IMR-90 (cell line): ENCODE data around the gene TSEN54. TPM values are rescaled to one million over a fixed set of nuclear protein-coding genes. Genes with fewer than 3 reads are reported as not detected.

ENCODE experiments used
- ATAC-seq: fragments of 200-7000 bp; cut with Tn5 transposase; 2 replicates; pipeline ENCODE4 v1.9.1; 2020; ENCODE audit warnings: low read depth, mild to moderate bottlenecking, moderate library complexity
- BruUV-seq: library from RNA; stranded (reverse); fragments of 400-500 nt; replicated peaks from 2 replicates; lab custom pipeline; 2021; lab: Mats Ljungman, UMichigan
- CTCF ChIA-PET: fragments of 300-600 bp; formaldehyde crosslinking; extraction: SDS; loops from one replicate; lab custom pipeline; 2021; ENCODE audit warnings: antibody characterized with exemption; lab: Yijun Ruan, JAX
- POLR2A ChIA-PET: fragments of 300-600 bp; sonication (Branson Sonifier 250); formaldehyde crosslinking; loops from one replicate; lab custom pipeline; 2022; ENCODE audit warnings: antibody characterized with exemption; ENCODE audit not compliant: unreplicated experiment; lab: Charles Lee
- DNase-seq: peaks from one replicate; pipeline ENCODE4 v3.0.0; 2013
- H2AFZ ChIP-seq: replicated peaks from 2 replicates; pipeline ENCODE3; 2013; ENCODE audit warnings: low read length, mild to moderate bottlenecking; ENCODE audit not compliant: poor library complexity
- H2AK5ac ChIP-seq: 2 replicates; pipeline ENCODE4 v1.6.1; 2013; ENCODE audit warnings: low read depth, low read length, inconsistent platforms
- H2AK9ac ChIP-seq: replicated peaks from 2 replicates; pipeline ENCODE3; 2013; ENCODE audit warnings: mild to moderate bottlenecking, low read depth, low read length, moderate library complexity; ENCODE audit not compliant: poor library complexity
- H2BK120ac ChIP-seq: 2 replicates; pipeline ENCODE4 v1.6.1; 2013; ENCODE audit warnings: low read depth, low read length, inconsistent platforms
- H2BK15ac ChIP-seq: 3 replicates; pipeline ENCODE4 v1.6.1; 2013; ENCODE audit warnings: low read depth, low read length, inconsistent platforms
- H2BK20ac ChIP-seq: 2 replicates; pipeline ENCODE4 v1.6.1; 2013; ENCODE audit warnings: low read depth, mild to moderate bottlenecking, inconsistent platforms, low read length, moderate library complexity
- H2BK5ac ChIP-seq: 2 replicates; pipeline ENCODE4 v1.6.1; 2013; ENCODE audit warnings: mild to moderate bottlenecking, low read depth, low read length, inconsistent platforms; ENCODE audit not compliant: poor library complexity, severe bottlenecking
- H3K14ac ChIP-seq: replicated peaks from 2 replicates; pipeline ENCODE4 v1.6.1; 2013; ENCODE audit warnings: low read depth, low read length, inconsistent platforms
- H3K18ac ChIP-seq: 2 replicates; pipeline ENCODE4 v1.6.1; 2013; ENCODE audit warnings: low read depth, low read length, control low read depth
- H3K23ac ChIP-seq: 2 replicates; pipeline ENCODE4 v1.6.1; 2013; ENCODE audit warnings: low read depth, low read length, inconsistent platforms
- H3K27ac ChIP-seq: 2 replicates; pipeline ENCODE4 v1.5.1; 2013; ENCODE audit warnings: mild to moderate bottlenecking, control low read depth, low read length; ENCODE audit not compliant: insufficient read depth
- H3K27me3 ChIP-seq: 2 replicates; pipeline ENCODE4 v1.6.1; 2013; ENCODE audit warnings: low read length; ENCODE audit not compliant: control insufficient read depth, insufficient read depth
- H3K36me3 ChIP-seq: 2 replicates; pipeline ENCODE4 v1.6.1; 2013; ENCODE audit warnings: low read length, mixed read lengths; ENCODE audit not compliant: control insufficient read depth, insufficient read depth
- H3K4ac ChIP-seq: 2 replicates; pipeline ENCODE4 v1.6.1; 2013; ENCODE audit warnings: low read depth, low read length, inconsistent platforms
- H3K4me1 ChIP-seq: 2 replicates; pipeline ENCODE4 v1.6.1; 2013; ENCODE audit warnings: low read length, mixed read lengths; ENCODE audit not compliant: control insufficient read depth, insufficient read depth
- H3K4me2 ChIP-seq: 2 replicates; pipeline ENCODE4 v1.6.1; 2013; ENCODE audit warnings: low read depth, mild to moderate bottlenecking, control low read depth, low read length, moderate library complexity
- H3K4me3 ChIP-seq: 2 replicates; pipeline ENCODE4 v1.5.1; 2013; ENCODE audit warnings: low read depth, mild to moderate bottlenecking, control low read depth, low read length, moderate library complexity; ENCODE audit not compliant: insufficient read depth
- H3K56ac ChIP-seq: 2 replicates; pipeline ENCODE4 v1.6.1; 2013; ENCODE audit warnings: low read length, inconsistent platforms; ENCODE audit not compliant: insufficient read depth; ENCODE audit errors: extremely low read depth
- H3K79me1 ChIP-seq, 2 experiments: 2 replicates each; pipeline ENCODE4 v1.6.1; 2013; ENCODE audit warnings: low read length in 2 of 2, inconsistent platforms in 1 of 2, low read depth in 1 of 2
- H3K9ac ChIP-seq: 2 replicates; pipeline ENCODE4 v1.6.1; 2013; ENCODE audit warnings: low read depth, low read length, control low read depth
- H3K9me1 ChIP-seq: 2 replicates; pipeline ENCODE4 v1.6.1; 2013; ENCODE audit warnings: low read length, inconsistent platforms; ENCODE audit not compliant: insufficient read depth
- H3K9me3 ChIP-seq: 2 replicates; pipeline ENCODE4 v1.6.1; 2013; ENCODE audit warnings: low read length; ENCODE audit not compliant: control insufficient read depth, insufficient read depth
- H4K20me1 ChIP-seq: 2 replicates; pipeline ENCODE4 v1.6.1; 2013; ENCODE audit warnings: low read length, inconsistent platforms; ENCODE audit not compliant: insufficient read depth
- H4K5ac ChIP-seq: 2 replicates; pipeline ENCODE4 v1.6.1; 2013; ENCODE audit warnings: mild to moderate bottlenecking, low read depth, low read length, control low read depth
- H4K8ac ChIP-seq, 2 experiments: 2 replicates each; pipeline ENCODE4 v1.6.1; 2013; ENCODE audit warnings: low read depth in 2 of 2, low read length in 2 of 2, control low read depth in 1 of 2, inconsistent platforms in 1 of 2
- H4K91ac ChIP-seq: 2 replicates; pipeline ENCODE4 v1.6.1; 2013; ENCODE audit warnings: low read depth, low read length, inconsistent platforms; ENCODE audit not compliant: insufficient read depth
- MAFK ChIP-seq: IDR thresholded peaks from 2 replicates; pipeline ENCODE4 v1.6.1; 2012; ENCODE audit warnings: low read depth, low read length, improper control_type of control experiment
- NFE2L2 ChIP-seq: fragments of 150-350 bp; IDR thresholded peaks from 2 replicates; pipeline ENCODE4 v1.6.1; 2016; ENCODE audit warnings: low read depth, mild to moderate bottlenecking, low read length
- RAD21 ChIP-seq: IDR thresholded peaks from 2 replicates; pipeline ENCODE4 v1.6.1; 2012; ENCODE audit warnings: low read length, improper control_type of control experiment
- WGBS, 2 experiments: methylation state at CpG; one replicate each; pipeline versions ENCODE4 v1.1.5 to v1.1.7; 2013; ENCODE audit warnings: missing lambda C conversion rate in 2 of 2; ENCODE audit not compliant: insufficient read length in 1 of 2; ENCODE audit errors: extremely low coverage in 2 of 2; 5-methylcytosine and 5-hydroxymethylcytosine counted together
- dilution Hi-C: fragments of 300-500 bp; cut with HindIII; formaldehyde crosslinking; loops from one replicate; pipeline ENCODE4 v1.14.3; 2018; ENCODE audit warnings: low sequenced_read_pairs; ENCODE audit not compliant: unreplicated experiment
- in situ Hi-C: fragments of 300-500 bp; cut with MboI; formaldehyde crosslinking; loops from 3 replicates; pipeline ENCODE4 v1.14.3; 2019; ENCODE audit warnings: low sequenced_read_pairs, inconsistent platforms, mixed read lengths
- intact Hi-C: fragments of 100-400 bp; cut with micrococcal nuclease; formaldehyde crosslinking; loops from 2 replicates; pipeline ENCODE4 v1.10.0; 2022
- polyA plus RNA-seq, 3 experiments: library from polyadenylated mRNA; depleted of rRNA; stranded (reverse); fragments of >200 nt; gene quantifications; 2 replicates each; pipeline ENCODE4 v1.2.3, GENCODE V29; 2012; ENCODE audit warnings: low replicate concordance in 1 of 3
- total RNA-seq: library from RNA; depleted of rRNA; stranded (reverse); fragments of >200 nt; gene quantifications from 2 replicates; pipeline ENCODE4 v1.2.3, GENCODE V29; 2012

The TSEN54 gene
- total and polyA plus RNA-seq, 2 of the 4 experiments (the other 2 are of a cell fraction), result 7.2 to 14.9 TPM

- no peak overlapping the region for H3K56ac ChIP-seq
- in situ Hi-C loops (no loop called here), intact Hi-C loops (no loop called here), dilution Hi-C loops (no loop called here)
- H3K23ac ChIP-seq, result no peak overlapping the region
- H2BK15ac ChIP-seq, result no peak overlapping the region
- no peak overlapping the region for H4K5ac ChIP-seq
- H4K20me1 ChIP-seq, result peaks cover 24% of the 10 kb centered on the region
- H3K9me1 ChIP-seq, result peaks cover 3% of the 10 kb centered on the region; the same call in 1 of the 2 replicates
- no peak overlapping the region for H3K18ac ChIP-seq
- H2AFZ ChIP-seq, result no peak overlapping the region
- no peak overlapping the region for H3K4ac ChIP-seq
- H2AK5ac ChIP-seq, result no peak overlapping the region
- peaks cover 9% of the 10 kb centered on the region for H3K4me1 ChIP-seq
- no peak overlapping the region for H4K8ac ChIP-seq
- no peak overlapping the region for H4K91ac ChIP-seq
- ATAC-seq (no peak), DNase-seq (no peak)
- TF ChIP-seq MAFK (no peak), RAD21 (no peak), NFE2L2 (no peak)
- POLR2A ChIA-PET, result no interaction called here
- no peak overlapping the region for H3K27ac ChIP-seq
- H2BK120ac ChIP-seq, result no peak overlapping the region
- H2AK9ac ChIP-seq, result no peak overlapping the region
- no peak overlapping the region for H2BK5ac ChIP-seq
- no peak overlapping the region for H3K4me2 ChIP-seq
- no peak overlapping the region for H3K4me3 ChIP-seq
- H2BK20ac ChIP-seq, result no peak overlapping the region
- CTCF ChIA-PET, result no interaction called here
- 95% methylated on average over 13 of the region's 20 CpGs; no CpG with 5 or more reads in 1 of the 2 experiments for WGBS, 2 experiments
- no peaks in the 10 kb centered on the region for H3K27me3 ChIP-seq
- H3K9me3 ChIP-seq, result no peaks in the 10 kb centered on the region
- H3K79me1 ChIP-seq, result peaks cover 6 to 35% of the 10 kb centered on the region in 2 experiments
- no peak overlapping the region for H3K14ac ChIP-seq
- BruUV-seq, result no TSS peak
- H3K9ac ChIP-seq, result no peak overlapping the region
- peaks cover 33% of the 10 kb centered on the region for H3K36me3 ChIP-seq
Measured at GRCh38 chr17:75506888-75507287, 9.4 kb upstream of the TSEN54 start.
